Measurements from ENCODE around the gene ADRB1.

ADRB1 gene

DNA sequence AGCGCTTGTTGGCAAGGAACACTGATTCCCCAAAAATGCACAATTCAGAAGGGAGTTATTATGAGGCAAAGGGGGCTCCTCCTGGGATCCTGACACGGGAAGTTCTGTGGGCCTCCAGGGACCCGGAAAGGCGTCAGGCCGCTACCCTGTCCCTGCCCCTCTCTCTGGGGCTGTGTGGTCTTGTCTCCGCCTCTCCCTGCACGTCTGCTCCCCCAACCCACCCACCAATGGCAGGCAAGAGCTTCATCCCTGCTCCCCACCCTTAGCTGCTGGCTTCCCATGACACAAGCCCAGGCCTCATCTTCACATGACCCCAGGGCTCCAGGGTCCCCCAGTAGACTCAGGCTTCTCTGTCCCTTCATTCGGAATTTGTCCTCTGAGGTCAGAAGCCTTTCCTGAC lies 31.0 kb upstream of the ADRB1 start:
- no peaks in the 10 kb centered on the region for H3K27me3 ChIP-seq (ENCODE audit: control insufficient read depth in 1 of 2, insufficient read depth in 2 of 2, low read length in 2 of 2)
- no peak overlapping the region for H3K4me3 ChIP-seq (ENCODE audit: low read depth in 1 of 2, low read length in 2 of 2)
- H3K36me3 ChIP-seq (ENCODE audit: control insufficient read depth in 1 of 2, insufficient read depth in 2 of 2, low read length in 2 of 2), result no peaks in the 10 kb centered on the region
- no peak overlapping the region for H3K9ac ChIP-seq (ENCODE audit: low read depth in 1 of 2, low read length in 2 of 2)
- peaks cover 0 to 7% of the 10 kb centered on the region in 2 donors for H3K9me3 ChIP-seq (ENCODE audit: control insufficient read depth in 1 of 2, low read length in 2 of 2)
- no peaks in the 10 kb centered on the region for H3K4me1 ChIP-seq (ENCODE audit: control insufficient read depth in 1 of 2, insufficient read depth in 2 of 2, low read length in 2 of 2)
- H3K27ac ChIP-seq (ENCODE audit: low read depth, low read length), result no peak overlapping the region

- Histone ChIP-seq H3K27ac (ENCODE audit: low read depth, low read length) (no peak overlapping the region), H3K4me3 (ENCODE audit: low read depth in 1 of 2, low read length in 2 of 2) (no peak overlapping the region), H3K9ac (ENCODE audit: low read depth in 1 of 2, low read length in 2 of 2) (no peak overlapping the region), H3K36me3 (ENCODE audit: control insufficient read depth in 1 of 2, insufficient read depth in 2 of 2, low read length in 2 of 2) (no peaks in the 10 kb centered on the region), H3K27me3 (ENCODE audit: control insufficient read depth in 1 of 2, insufficient read depth in 2 of 2, low read length in 2 of 2) (no peaks in the 10 kb centered on the region), H3K9me3 (ENCODE audit: control insufficient read depth in 1 of 2, low read length in 2 of 2) (peaks cover 0 to 7% of the 10 kb centered on the region in 2 donors), H3K4me1 (ENCODE audit: control insufficient read depth in 1 of 2, insufficient read depth in 2 of 2, low read length in 2 of 2) (no peaks in the 10 kb centered on the region)
Observed at GRCh38 chr10:114015708-114016107, 28.0 kb upstream of the ADRB1 start.

DNA sequence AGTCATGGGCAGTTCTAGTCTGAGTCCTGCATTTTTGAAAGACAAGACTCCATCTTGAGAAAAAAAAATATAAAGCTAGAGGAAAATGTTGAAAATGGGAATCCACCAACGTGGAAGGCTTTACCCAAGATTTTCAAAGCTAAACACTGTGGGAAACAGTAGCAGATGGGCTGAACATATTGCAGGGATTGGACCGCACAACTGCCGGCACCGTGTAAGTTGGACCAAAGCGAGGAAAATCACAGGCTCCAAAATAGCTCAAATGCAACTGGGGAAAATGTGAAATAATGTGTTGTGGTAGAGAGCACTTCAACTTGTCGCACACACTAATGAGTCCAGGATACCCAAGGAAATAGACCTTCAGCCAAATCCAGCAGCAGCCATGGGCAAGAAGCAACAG lies 26.4 kb upstream of the ADRB1 start:
- H3K27me3 ChIP-seq (ENCODE audit: control insufficient read depth in 1 of 2, insufficient read depth in 2 of 2, low read length in 2 of 2), result no peaks in the 10 kb centered on the region

DNA sequence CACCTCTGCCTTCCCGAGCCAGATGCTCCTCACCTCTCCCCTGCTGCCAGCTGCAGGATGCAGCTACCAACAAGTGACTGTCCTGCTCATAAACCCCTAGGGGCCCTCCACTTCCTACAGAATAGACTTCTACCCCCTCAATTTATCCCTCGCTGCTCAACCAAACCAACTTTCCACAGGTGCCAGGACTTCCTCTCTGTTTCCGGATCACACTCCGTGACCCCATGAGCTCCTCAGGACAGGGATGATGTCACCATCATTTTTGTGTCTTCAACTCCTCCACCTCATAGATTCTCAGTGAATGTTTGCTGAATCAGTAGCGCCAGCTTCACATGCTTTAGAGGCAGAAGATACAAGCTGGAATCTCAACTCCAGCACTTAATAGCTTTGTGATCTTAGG lies 25.8 kb upstream of the ADRB1 start:
- H3K9ac ChIP-seq (ENCODE audit: low read depth in 1 of 2, low read length in 2 of 2), result no peak overlapping the region
- H3K27ac ChIP-seq (ENCODE audit: low read depth, low read length), result no peak overlapping the region
- H3K27me3 ChIP-seq (ENCODE audit: control insufficient read depth in 1 of 2, insufficient read depth in 2 of 2, low read length in 2 of 2), result no peaks in the 10 kb centered on the region
- no peak overlapping the region for H3K4me3 ChIP-seq (ENCODE audit: low read depth in 1 of 2, low read length in 2 of 2)
- H3K9me3 ChIP-seq (ENCODE audit: control insufficient read depth in 1 of 2, low read length in 2 of 2), result peaks cover 0 to 7% of the 10 kb centered on the region in 2 donors
- H3K4me1 ChIP-seq (ENCODE audit: control insufficient read depth in 1 of 2, insufficient read depth in 2 of 2, low read length in 2 of 2), result no peaks in the 10 kb centered on the region
- no peaks in the 10 kb centered on the region for H3K36me3 ChIP-seq (ENCODE audit: control insufficient read depth in 1 of 2, insufficient read depth in 2 of 2, low read length in 2 of 2)

More for the DNA sequence above, 26.4 kb upstream of the ADRB1 start:
- Histone ChIP-seq H3K4me1 (ENCODE audit: control insufficient read depth in 1 of 2, insufficient read depth in 2 of 2, low read length in 2 of 2) (no peaks in the 10 kb centered on the region), H3K9me3 (ENCODE audit: control insufficient read depth in 1 of 2, low read length in 2 of 2) (peaks cover 0 to 7% of the 10 kb centered on the region in 2 donors), H3K9ac (ENCODE audit: low read depth in 1 of 2, low read length in 2 of 2) (no peak overlapping the region), H3K27ac (ENCODE audit: low read depth, low read length) (no peak overlapping the region), H3K4me3 (ENCODE audit: low read depth in 1 of 2, low read length in 2 of 2) (no peak overlapping the region), H3K36me3 (ENCODE audit: control insufficient read depth in 1 of 2, insufficient read depth in 2 of 2, low read length in 2 of 2) (no peaks in the 10 kb centered on the region)

DNA sequence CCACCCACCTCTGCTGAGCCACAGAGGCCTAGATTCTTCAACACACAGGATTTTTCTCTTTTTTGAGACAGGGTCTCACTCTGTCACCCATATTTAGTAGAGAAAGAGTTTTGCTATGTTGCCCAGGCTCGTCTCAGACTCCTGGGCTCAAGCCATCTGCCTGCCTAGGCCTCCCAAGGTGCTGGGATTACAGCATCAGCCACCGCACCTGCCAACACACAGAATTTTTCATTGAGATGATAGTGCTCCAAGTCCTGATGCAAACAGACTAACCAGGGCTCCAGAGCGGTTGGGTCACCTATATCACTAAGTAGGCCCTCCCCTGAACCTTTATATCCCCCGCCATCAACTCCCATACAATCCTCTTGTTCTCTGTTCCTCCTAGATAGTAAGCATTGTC lies 24.4 kb upstream of the ADRB1 start:
- no peaks in the 10 kb centered on the region for H3K27me3 ChIP-seq (ENCODE audit: control insufficient read depth in 1 of 2, insufficient read depth in 2 of 2, low read length in 2 of 2)
- peaks cover 0 to 7% of the 10 kb centered on the region in 2 donors for H3K9me3 ChIP-seq (ENCODE audit: control insufficient read depth in 1 of 2, low read length in 2 of 2)
- H3K4me3 ChIP-seq (ENCODE audit: low read depth in 1 of 2, low read length in 2 of 2), result no peak overlapping the region
- H3K27ac ChIP-seq (ENCODE audit: low read depth, low read length), result no peak overlapping the region
- no peaks in the 10 kb centered on the region for H3K36me3 ChIP-seq (ENCODE audit: control insufficient read depth in 1 of 2, insufficient read depth in 2 of 2, low read length in 2 of 2)
- H3K9ac ChIP-seq (ENCODE audit: low read depth in 1 of 2, low read length in 2 of 2), result no peak overlapping the region
- no peaks in the 10 kb centered on the region for H3K4me1 ChIP-seq (ENCODE audit: control insufficient read depth in 1 of 2, insufficient read depth in 2 of 2, low read length in 2 of 2)

DNA sequence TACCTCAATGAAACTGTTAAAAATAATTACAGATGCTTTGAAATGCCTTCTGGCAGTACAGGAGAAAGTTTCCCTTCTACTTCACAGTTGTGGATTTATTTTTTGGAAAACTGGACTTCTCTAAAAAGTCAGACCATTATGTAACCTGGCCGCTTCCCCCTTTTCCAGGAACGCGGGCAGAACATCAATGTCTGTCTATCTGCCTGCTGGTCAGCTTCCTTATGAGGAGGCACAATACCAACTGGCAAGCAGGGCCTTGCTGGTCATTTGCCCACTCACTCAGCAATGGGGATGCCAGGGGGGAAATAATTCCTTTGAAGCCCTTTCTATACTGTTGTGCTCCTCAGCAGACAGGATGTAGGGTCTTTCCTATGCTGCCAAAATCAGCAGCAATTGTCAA lies 22.5 kb upstream of the ADRB1 start:
- no peak overlapping the region for H3K27ac ChIP-seq (ENCODE audit: low read depth, low read length)

DNA sequence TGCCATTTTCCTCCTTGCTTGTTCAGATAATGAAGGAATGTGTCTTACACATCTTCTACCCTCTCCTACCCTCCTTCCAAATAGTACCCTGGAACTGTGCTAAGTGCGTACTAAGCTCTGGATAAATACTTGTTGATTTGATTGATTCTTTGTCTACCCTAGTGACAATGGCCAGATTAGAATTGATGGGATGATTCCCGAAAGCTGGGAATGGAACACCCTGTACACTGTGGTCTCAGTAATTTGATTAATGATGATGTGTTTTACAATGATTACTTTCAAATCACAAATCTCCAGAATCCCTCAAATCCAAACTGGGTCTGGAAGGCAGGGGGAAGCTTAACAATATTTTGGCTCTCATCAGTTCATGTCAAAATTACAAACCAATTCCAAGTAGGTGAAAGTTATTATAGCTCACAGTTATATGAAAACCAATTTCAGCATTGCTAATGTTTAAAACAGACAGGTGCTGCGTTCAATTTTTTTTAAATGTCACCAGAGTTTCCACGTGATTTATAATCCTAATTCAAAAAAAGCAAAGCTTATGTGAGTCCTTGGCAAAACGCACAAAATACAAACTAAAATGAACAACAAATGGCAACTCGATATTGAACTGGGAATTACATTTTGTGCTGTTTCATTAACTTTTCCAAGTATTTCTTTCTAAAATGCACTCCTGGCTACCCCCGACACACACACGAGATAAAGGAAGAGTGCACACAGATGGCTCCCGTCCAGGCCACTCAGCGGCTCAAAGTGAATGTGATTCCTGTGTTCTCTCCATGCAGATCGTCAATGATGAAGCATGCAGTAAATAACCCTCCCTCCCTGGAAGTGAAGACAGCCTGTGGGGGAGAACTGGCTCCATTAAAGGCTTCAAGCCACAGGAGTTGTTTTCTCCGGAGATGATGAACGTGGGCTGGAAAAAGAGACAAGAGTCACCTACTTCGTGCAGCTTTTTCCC lies 21.7 kb upstream of the ADRB1 start:
- no peak overlapping the region for H3K9ac ChIP-seq (ENCODE audit: low read depth in 1 of 2, low read length in 2 of 2)
- peaks cover 5 to 8% of the 10 kb centered on the region in 2 donors for H3K4me1 ChIP-seq (ENCODE audit: control insufficient read depth in 1 of 2, insufficient read depth in 2 of 2, low read length in 2 of 2)
- H3K36me3 ChIP-seq (ENCODE audit: control insufficient read depth in 1 of 2, insufficient read depth in 2 of 2, low read length in 2 of 2), result no peaks in the 10 kb centered on the region
- H3K27me3 ChIP-seq (ENCODE audit: control insufficient read depth in 1 of 2, insufficient read depth in 2 of 2, low read length in 2 of 2), result no peaks in the 10 kb centered on the region
- no peak overlapping the region for H3K27ac ChIP-seq (ENCODE audit: low read depth, low read length)
- H3K4me3 ChIP-seq (ENCODE audit: low read depth in 1 of 2, low read length in 2 of 2), result no peak overlapping the region
- no peaks in the 10 kb centered on the region for H3K9me3 ChIP-seq (ENCODE audit: control insufficient read depth in 1 of 2, low read length in 2 of 2)

More for the DNA sequence above, 22.5 kb upstream of the ADRB1 start:
- Histone ChIP-seq H3K4me1 (ENCODE audit: control insufficient read depth in 1 of 2, insufficient read depth in 2 of 2, low read length in 2 of 2) (peaks cover 5 to 8% of the 10 kb centered on the region in 2 donors), H3K36me3 (ENCODE audit: control insufficient read depth in 1 of 2, insufficient read depth in 2 of 2, low read length in 2 of 2) (no peaks in the 10 kb centered on the region), H3K4me3 (ENCODE audit: low read depth in 1 of 2, low read length in 2 of 2) (no peak overlapping the region), H3K9ac (ENCODE audit: low read depth in 1 of 2, low read length in 2 of 2) (no peak overlapping the region), H3K9me3 (ENCODE audit: control insufficient read depth in 1 of 2, low read length in 2 of 2) (no peaks in the 10 kb centered on the region), H3K27me3 (ENCODE audit: control insufficient read depth in 1 of 2, insufficient read depth in 2 of 2, low read length in 2 of 2) (no peaks in the 10 kb centered on the region)

- Histone ChIP-seq H3K9me3 (ENCODE audit: control insufficient read depth in 1 of 2, low read length in 2 of 2) (no peaks in the 10 kb centered on the region), H3K4me3 (ENCODE audit: low read depth in 1 of 2, low read length in 2 of 2) (no peak overlapping the region), H3K4me1 (ENCODE audit: control insufficient read depth in 1 of 2, insufficient read depth in 2 of 2, low read length in 2 of 2) (peaks cover 5 to 8% of the 10 kb centered on the region in 2 donors), H3K9ac (ENCODE audit: low read depth in 1 of 2, low read length in 2 of 2) (no peak overlapping the region), H3K36me3 (ENCODE audit: control insufficient read depth in 1 of 2, insufficient read depth in 2 of 2, low read length in 2 of 2) (no peaks in the 10 kb centered on the region), H3K27me3 (ENCODE audit: control insufficient read depth in 1 of 2, insufficient read depth in 2 of 2, low read length in 2 of 2) (no peaks in the 10 kb centered on the region), H3K27ac (ENCODE audit: low read depth, low read length) (no peak overlapping the region)
Observed at GRCh38 chr10:114022766-114023597, 20.7 kb upstream of the ADRB1 start.

GRCh38 chr10:114024876-114025610 lies 18.6 kb upstream of the ADRB1 start:
- Histone ChIP-seq H3K4me1 (ENCODE audit: control insufficient read depth in 1 of 2, insufficient read depth in 2 of 2, low read length in 2 of 2) (peaks cover 5 to 8% of the 10 kb centered on the region in 2 donors), H3K9ac (ENCODE audit: low read depth in 1 of 2, low read length in 2 of 2) (no peak overlapping the region), H3K4me3 (ENCODE audit: low read depth in 1 of 2, low read length in 2 of 2) (no peak overlapping the region), H3K36me3 (ENCODE audit: control insufficient read depth in 1 of 2, insufficient read depth in 2 of 2, low read length in 2 of 2) (no peaks in the 10 kb centered on the region), H3K27ac (ENCODE audit: low read depth, low read length) (no peak overlapping the region), H3K27me3 (ENCODE audit: control insufficient read depth in 1 of 2, insufficient read depth in 2 of 2, low read length in 2 of 2) (no peaks in the 10 kb centered on the region), H3K9me3 (ENCODE audit: control insufficient read depth in 1 of 2, low read length in 2 of 2) (no peaks in the 10 kb centered on the region)

Measured in duodenal mucosa (tissue), 2 donors.